Esophagus squamous epithelium (tissue), 5 donors: ENCODE measurements around the gene PLEKHH2. TPM values are rescaled to one million over a fixed set of nuclear protein-coding genes. Genes with fewer than 3 reads are reported as not detected.

Source experiments
- DNase-seq: peaks from one replicate; lab custom pipeline; 2025; lab: John Stamatoyannopoulos, UW
- H3K27ac ChIP-seq, 4 donors: fragments of 200-600 bp; sonication (generic); one replicate each; pipeline ENCODE4 v1.5.1; 2016 to 2019; ENCODE audit warnings: mild to moderate bottlenecking in 1 of 4
- H3K27me3 ChIP-seq, 4 donors: fragments of 200-600 bp; sonication (generic); 1 replicate in 3 of 4; 2 replicates in 1 of 4; pipeline versions ENCODE4 v1.5.1 to v1.6.0; 2017 to 2021; ENCODE audit warnings: antibody characterized with exemption in 1 of 4
- H3K36me3 ChIP-seq, 3 donors: fragments of 200-600 bp; sonication (generic); one replicate each; pipeline ENCODE4 v1.5.1; 2016 to 2019
- H3K4me1 ChIP-seq, 3 donors: fragments of 200-600 bp; sonication (generic); one replicate each; pipeline ENCODE4 v1.5.1; 2017 to 2019
- H3K4me3 ChIP-seq, 4 donors: fragments of 200-600 bp; sonication (generic); 1 replicate in 3 of 4; 2 replicates in 1 of 4; pipeline ENCODE4 v1.5.1; 2016 to 2019; ENCODE audit warnings: mild to moderate bottlenecking in 2 of 4, moderate library complexity in 1 of 4
- H3K9me3 ChIP-seq, 3 donors: fragments of 200-600 bp; sonication (generic); one replicate each; pipeline ENCODE4 v1.5.1; 2016 to 2019
- POLR2A ChIP-seq, 4 donors: fragments of 450-650 bp; IDR thresholded peaks; one replicate each; pipeline ENCODE4 v1.6.1; 2017; ENCODE audit warnings: antibody characterized with exemption in 4 of 4, mild to moderate bottlenecking in 4 of 4, moderate library complexity in 3 of 4
- WGBS, 2 donors: methylation state at CpG; one replicate each; pipeline ENCODE4 v1.1.5; 2018; 5-methylcytosine and 5-hydroxymethylcytosine counted together
- intact Hi-C: fragments of 100-400 bp; cut with DNase I; formaldehyde crosslinking; loops from one replicate; pipeline ENCODE4 v1.15.0; 2022
- total RNA-seq, 4 donors: library from RNA; depleted of rRNA; stranded (reverse); fragments of >200 nt; gene quantifications; one replicate each; pipeline ENCODE4 v1.1.0, GENCODE V29; 2016
- TF ChIP-seq, protein P1 (sequence below), 6 experiments: fragments of 450-650 bp in 4 of 6; fragments of 200-600 bp in 2 of 6; sonication (generic) in 2 of 6; IDR thresholded peaks; one replicate each; pipeline ENCODE4 v1.5.1; 2016 to 2019; ENCODE audit warnings: antibody characterized with exemption in 6 of 6, mild to moderate bottlenecking in 4 of 6, moderate library complexity in 4 of 6
- donor health status: DM: yes; HTN: yes; CAD: no.

PLEKHH2 gene
- total RNA-seq, 4 donors from 2014 or later = 1.7 to 25.7 (median 8.3) TPM

DNA sequence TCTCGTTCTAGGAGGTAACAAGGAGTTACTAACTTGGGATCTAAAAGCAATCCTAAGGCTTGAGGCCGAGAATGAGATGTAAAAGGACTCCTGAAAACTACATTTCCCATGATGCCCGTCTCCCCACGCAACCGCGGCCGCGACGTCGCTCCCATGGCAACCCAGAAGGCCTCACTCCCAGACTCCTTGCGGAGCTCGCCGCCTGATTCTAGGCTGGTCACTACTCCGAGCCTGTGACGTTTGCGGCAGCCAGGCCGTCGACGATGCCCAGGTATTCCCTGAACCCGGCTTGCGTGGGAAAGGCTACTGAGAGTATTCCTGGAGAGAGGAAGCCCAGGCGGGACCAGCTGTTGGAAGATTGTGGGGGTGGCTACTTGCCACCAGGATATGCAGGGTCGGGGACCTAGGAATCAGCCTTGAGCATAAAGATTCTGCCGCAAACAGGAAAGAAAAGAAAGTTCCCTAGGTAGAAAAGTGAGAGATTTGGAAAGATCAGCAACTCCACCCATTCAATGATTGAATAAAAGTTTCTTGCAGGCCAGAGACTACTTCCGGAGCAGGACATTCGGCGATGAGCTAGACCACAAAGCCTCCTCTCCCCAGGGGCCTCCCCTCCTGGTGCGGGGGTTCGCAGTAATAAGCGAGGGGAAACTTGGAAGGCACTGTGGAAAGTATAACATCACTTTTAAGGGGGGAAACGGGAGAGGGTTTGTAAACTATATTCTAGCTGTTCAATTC, 137.0 kb downstream of the PLEKHH2 start, which contains the start of gene DYNC2LI1:
Gene DYNC2LI1, plus strand, starts transcription at position 164 of the 738 bp plus-strand sequence. Its CDS starts 100 bp downstream, at position 264.
- Histone ChIP-seq H3K27me3 (no peaks in the 10 kb centered on the region), H3K27ac (peak within 1 kb of the TSS; percentile 79 to 88 (median 83)), H3K9me3 (no peaks in the 10 kb centered on the region), H3K4me3 (peak within 1 kb of the TSS; percentile 64 to 75 (median 70)), H3K36me3 (peaks cover 0 to 15% (median 0%) of the 10 kb centered on the region in 3 donors), H3K4me1 (peaks cover 0 to 11% (median 0%) of the 10 kb centered on the region in 3 donors)
- WGBS, 2 donors = 0 to 1% methylated on average over 21 of the region's 31 CpGs
- TF ChIP-seq, protein P1, sequence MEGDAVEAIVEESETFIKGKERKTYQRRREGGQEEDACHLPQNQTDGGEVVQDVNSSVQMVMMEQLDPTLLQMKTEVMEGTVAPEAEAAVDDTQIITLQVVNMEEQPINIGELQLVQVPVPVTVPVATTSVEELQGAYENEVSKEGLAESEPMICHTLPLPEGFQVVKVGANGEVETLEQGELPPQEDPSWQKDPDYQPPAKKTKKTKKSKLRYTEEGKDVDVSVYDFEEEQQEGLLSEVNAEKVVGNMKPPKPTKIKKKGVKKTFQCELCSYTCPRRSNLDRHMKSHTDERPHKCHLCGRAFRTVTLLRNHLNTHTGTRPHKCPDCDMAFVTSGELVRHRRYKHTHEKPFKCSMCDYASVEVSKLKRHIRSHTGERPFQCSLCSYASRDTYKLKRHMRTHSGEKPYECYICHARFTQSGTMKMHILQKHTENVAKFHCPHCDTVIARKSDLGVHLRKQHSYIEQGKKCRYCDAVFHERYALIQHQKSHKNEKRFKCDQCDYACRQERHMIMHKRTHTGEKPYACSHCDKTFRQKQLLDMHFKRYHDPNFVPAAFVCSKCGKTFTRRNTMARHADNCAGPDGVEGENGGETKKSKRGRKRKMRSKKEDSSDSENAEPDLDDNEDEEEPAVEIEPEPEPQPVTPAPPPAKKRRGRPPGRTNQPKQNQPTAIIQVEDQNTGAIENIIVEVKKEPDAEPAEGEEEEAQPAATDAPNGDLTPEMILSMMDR (IDR thresholded peaks at IDR 0.05) = no peak
- peak in 1 of 4 donors; percentile 50 for TF ChIP-seq POLR2A (IDR thresholded peaks at IDR 0.05)
- intact Hi-C loops = no loop called here
- DNase-seq = peak; percentile 12

DNA sequence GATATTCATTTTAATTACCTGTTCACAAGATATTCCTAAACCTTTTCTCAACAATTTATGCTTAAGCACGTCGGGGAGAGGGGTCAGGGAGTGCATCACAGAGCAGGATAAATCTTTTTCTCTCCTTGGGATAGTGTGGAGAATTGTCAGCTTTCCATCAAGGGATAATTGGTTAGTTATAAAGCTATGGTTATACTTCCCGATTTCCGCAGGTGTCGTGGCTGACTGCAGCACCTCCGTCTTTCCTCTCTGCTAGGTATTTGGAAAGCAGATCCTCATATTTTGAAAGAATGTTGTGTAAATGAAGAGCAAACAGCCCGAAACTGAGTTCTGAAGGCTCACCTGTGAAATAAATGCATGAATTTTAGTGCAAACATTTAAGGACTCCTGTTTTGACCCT, 137.6 kb downstream of the PLEKHH2 start:
- intact Hi-C loops = no loop called here

DNA sequence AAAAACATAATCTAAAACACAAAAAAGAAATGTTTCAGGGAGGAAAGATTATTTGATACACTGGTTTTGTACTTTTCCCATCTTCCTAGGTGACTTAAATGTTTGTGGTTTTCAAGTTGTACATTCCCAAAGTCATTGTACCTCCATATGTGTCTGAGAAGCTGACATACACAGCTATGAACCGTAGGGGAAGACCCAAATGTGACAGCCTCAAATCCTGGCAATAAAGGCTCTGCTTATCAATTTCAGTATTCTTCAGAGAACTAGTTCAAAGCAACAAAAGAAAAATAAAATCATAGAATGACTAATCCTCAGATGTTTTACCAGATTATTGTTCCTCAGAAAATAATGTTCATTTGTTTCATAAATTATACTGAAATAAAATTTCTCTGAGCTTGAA, 139.3 kb downstream of the PLEKHH2 start:
- intact Hi-C loops = no loop called here
- Histone ChIP-seq H3K4me3 (no peak overlapping the region), H3K36me3 (peaks cover 0 to 19% (median 0%) of the 10 kb centered on the region in 3 donors), H3K9me3 (no peaks in the 10 kb centered on the region), H3K4me1 (peaks cover 0 to 11% (median 0%) of the 10 kb centered on the region in 3 donors), H3K27me3 (no peaks in the 10 kb centered on the region), H3K27ac (no peak overlapping the region)
- TF ChIP-seq, protein P1 (IDR thresholded peaks at IDR 0.05) = no peak
- no peak for TF ChIP-seq POLR2A (IDR thresholded peaks at IDR 0.05)
- DNase-seq = no peak
- WGBS, 2 donors = 63 to 73% methylated on average over 1 of the region's 1 CpG

More for the DNA sequence above, 137.6 kb downstream of the PLEKHH2 start:
- Histone ChIP-seq H3K4me1 (peaks cover 0 to 11% (median 0%) of the 10 kb centered on the region in 3 donors), H3K27ac (peak overlapping the region; percentile 79 to 88 (median 83)), H3K36me3 (peaks cover 0 to 19% (median 0%) of the 10 kb centered on the region in 3 donors), H3K9me3 (no peaks in the 10 kb centered on the region), H3K27me3 (no peaks in the 10 kb centered on the region), H3K4me3 (peak overlapping the region; percentile 64 to 75 (median 70))
- WGBS, 2 donors = 9 to 23% methylated on average over 7 of the region's 7 CpGs
- DNase-seq = no peak
- TF ChIP-seq, protein P1 (IDR thresholded peaks at IDR 0.05) = no peak
- TF ChIP-seq POLR2A (IDR thresholded peaks at IDR 0.05) = no peak

DNA sequence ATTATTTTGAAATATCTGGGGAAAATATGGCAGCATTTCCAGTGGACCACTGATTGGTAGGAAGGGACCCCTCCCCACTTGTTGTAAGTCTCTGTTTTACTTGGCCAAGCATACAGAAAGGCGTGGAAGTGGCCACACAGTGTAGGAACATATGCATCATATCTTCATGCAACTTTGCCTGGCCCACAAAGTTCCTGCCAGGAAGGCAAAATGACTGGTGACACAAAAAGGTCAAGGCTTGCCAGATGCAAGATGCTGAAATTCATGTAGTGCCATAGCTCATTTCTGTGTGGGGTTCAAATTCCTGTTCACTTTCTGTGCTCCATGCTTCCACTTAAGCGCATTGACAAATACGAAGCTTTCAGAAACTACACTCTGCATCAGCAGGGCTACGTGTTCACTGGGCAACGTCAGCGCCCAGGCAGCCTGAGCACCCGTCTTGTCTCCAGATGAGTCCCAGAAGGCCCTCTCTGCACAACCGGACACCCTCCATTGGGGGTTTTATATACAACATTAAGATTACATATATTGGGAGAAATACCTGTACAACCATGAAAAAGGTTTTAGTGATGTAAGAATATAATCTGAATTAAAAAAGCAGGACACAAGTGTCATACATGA, 140.4 kb downstream of the PLEKHH2 start:
- Histone ChIP-seq H3K36me3 (peaks cover 0 to 19% (median 0%) of the 10 kb centered on the region in 3 donors), H3K9me3 (no peaks in the 10 kb centered on the region), H3K4me3 (no peak overlapping the region), H3K27ac (no peak overlapping the region), H3K4me1 (peaks cover 0 to 11% (median 0%) of the 10 kb centered on the region in 3 donors), H3K27me3 (no peaks in the 10 kb centered on the region)
- no peak for DNase-seq
- 95 to 98% methylated on average over 8 of the region's 8 CpGs for WGBS, 2 donors
- intact Hi-C loops = no loop called here
- TF ChIP-seq POLR2A (IDR thresholded peaks at IDR 0.05) = no peak
- TF ChIP-seq, protein P1 (IDR thresholded peaks at IDR 0.05) = no peak

DNA sequence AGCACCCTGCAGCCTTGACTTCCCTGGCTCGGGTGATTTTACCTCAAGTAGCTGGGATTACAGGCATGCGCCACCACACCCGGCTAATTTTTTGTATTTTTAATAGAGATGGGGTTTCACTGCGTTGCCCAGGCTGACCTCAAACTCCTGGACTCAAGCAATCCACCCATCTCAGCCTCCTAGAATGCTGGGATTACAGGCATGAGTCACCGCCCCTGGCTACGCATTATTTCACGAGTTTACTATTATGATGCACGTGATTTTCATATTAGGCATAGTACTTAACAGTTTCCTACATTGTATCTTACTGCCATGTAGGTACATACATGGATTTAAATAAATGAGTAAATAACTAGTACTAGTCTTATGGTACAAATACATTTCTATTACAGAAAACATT, 141.2 kb downstream of the PLEKHH2 start:
- 71 to 83% methylated on average over 8 of the region's 8 CpGs for WGBS, 2 donors
- no peaks in the 10 kb centered on the region for H3K27me3 ChIP-seq
- TF ChIP-seq, protein P1 (IDR thresholded peaks at IDR 0.05) = no peak
- no peak for TF ChIP-seq POLR2A (IDR thresholded peaks at IDR 0.05)
- DNase-seq = no peak
- intact Hi-C loops = no loop called here
- H3K4me1 ChIP-seq = peaks cover 0 to 11% (median 0%) of the 10 kb centered on the region in 3 donors
- H3K9me3 ChIP-seq = no peaks in the 10 kb centered on the region
- no peak overlapping the region for H3K27ac ChIP-seq
- peaks cover 0 to 19% (median 0%) of the 10 kb centered on the region in 3 donors for H3K36me3 ChIP-seq
- H3K4me3 ChIP-seq = no peak overlapping the region
